RWPE2 (cell line): Measurements from ENCODE around the gene BAZ1B.

Experiments used
- ATAC-seq: fragments of 200-7000 bp; cut with Tn5 transposase; 3 replicates; pipeline ENCODE4 v1.9.1; 2021; ENCODE audit warnings: low read depth
- DNase-seq: peaks from one replicate; pipeline ENCODE4 v3.0.0-alpha.2; 2020; ENCODE audit warnings: low spot score
- H3K27ac ChIP-seq: fragments of 450-650 bp; 2 replicates; pipeline ENCODE4 v1.5.1; 2017; ENCODE audit warnings: mild to moderate bottlenecking; ENCODE audit not compliant: poor library complexity, severe bottlenecking
- H3K27me3 ChIP-seq: fragments of 250-450 bp; sonication (Bioruptor Pico); 2 replicates; pipeline ENCODE4 v1.5.1; 2021; ENCODE audit warnings: mild to moderate bottlenecking, moderate library complexity; ENCODE audit not compliant: insufficient read depth, poor library complexity, severe bottlenecking
- H3K36me3 ChIP-seq: fragments of 250-450 bp; sonication (Bioruptor Pico); 2 replicates; pipeline ENCODE4 v1.5.1; 2020; ENCODE audit warnings: low read depth, mild to moderate bottlenecking, moderate library complexity
- H3K4me1 ChIP-seq: fragments of 250-450 bp; sonication (Bioruptor Pico); 2 replicates; pipeline ENCODE4 v1.5.1; 2021; ENCODE audit warnings: mild to moderate bottlenecking, moderate library complexity; ENCODE audit not compliant: insufficient read depth, poor library complexity, severe bottlenecking
- H3K4me3 ChIP-seq: fragments of 250-450 bp; sonication (Bioruptor Pico); 2 replicates; pipeline ENCODE4 v1.5.1; 2021; ENCODE audit warnings: mild to moderate bottlenecking, moderate library complexity; ENCODE audit not compliant: severe bottlenecking
- H3K9me3 ChIP-seq: fragments of 250-450 bp; sonication (Bioruptor Pico); 2 replicates; pipeline ENCODE4 v1.5.1; 2021; ENCODE audit warnings: mild to moderate bottlenecking, moderate library complexity; ENCODE audit not compliant: severe bottlenecking
- CTCF ChIP-seq: fragments of 450-650 bp; IDR thresholded peaks from one replicate; pipeline ENCODE4 v1.5.1; 2017; ENCODE audit warnings: mild to moderate bottlenecking, moderate library complexity; ENCODE audit not compliant: poor library complexity, severe bottlenecking

The BAZ1B gene

GRCh38 chr7:73452999-73453635 is 69.0 kb downstream of the BAZ1B start:
- Histone ChIP-seq H3K4me1 (no peaks in the 10 kb centered on the region), H3K9me3 (no peaks in the 10 kb centered on the region), H3K27me3 (no peaks in the 10 kb centered on the region), H3K36me3 (peaks cover 88% of the 10 kb centered on the region), H3K27ac (no peak overlapping the region), H3K4me3 (no peak overlapping the region)
- no peak for DNase-seq
- TF ChIP-seq CTCF: no peak
- ATAC-seq: no peak

- peak; percentile 99 for TF ChIP-seq CTCF
- Histone ChIP-seq H3K27me3 (no peaks in the 10 kb centered on the region), H3K9me3 (no peaks in the 10 kb centered on the region), H3K4me1 (no peaks in the 10 kb centered on the region), H3K36me3 (peaks cover 88% of the 10 kb centered on the region), H3K4me3 (no peak overlapping the region), H3K27ac (no peak overlapping the region)
- DNase-seq (no peak), ATAC-seq (peak; percentile 66; the same call in 2 of the 3 replicates)
Observed at GRCh38 chr7:73451780-73452398, 70.2 kb downstream of the BAZ1B start.

- no peak for TF ChIP-seq CTCF
- no peak for DNase-seq
Observed at GRCh38 chr7:73449422-73449821, 72.7 kb downstream of the BAZ1B start.

GRCh38 chr7:73448609-73449008 is 73.5 kb downstream of the BAZ1B start:
- no peak overlapping the region for H3K27ac ChIP-seq
- no peak for TF ChIP-seq CTCF
- DNase-seq (no peak), ATAC-seq (no peak)
- H3K9me3 ChIP-seq: no peaks in the 10 kb centered on the region
- H3K27me3 ChIP-seq: no peaks in the 10 kb centered on the region
- peaks cover 93% of the 10 kb centered on the region for H3K36me3 ChIP-seq
- no peak overlapping the region for H3K4me3 ChIP-seq
- no peaks in the 10 kb centered on the region for H3K4me1 ChIP-seq

More at GRCh38 chr7:73449422-73449821, 72.7 kb downstream of the BAZ1B start:
- no peaks in the 10 kb centered on the region for H3K4me1 ChIP-seq
- ATAC-seq: no peak
- no peaks in the 10 kb centered on the region for H3K27me3 ChIP-seq
- H3K4me3 ChIP-seq: no peak overlapping the region
- peaks cover 93% of the 10 kb centered on the region for H3K36me3 ChIP-seq
- no peak overlapping the region for H3K27ac ChIP-seq
- H3K9me3 ChIP-seq: no peaks in the 10 kb centered on the region
